GM08714 (cell line): Measurements from ENCODE around the gene EHBP1L1.

Experiments
- H3K4me3 ChIP-seq: fragments of 200-500 bp; sonication (Bioruptor generic); 2 replicates; pipeline ENCODE4 v1.5.1; 2014; ENCODE audit warnings: mild to moderate bottlenecking, low read length, inconsistent platforms
- ZNF274 ChIP-seq: IDR thresholded peaks from 2 replicates; pipeline ENCODE4 v1.6.1; 2012; ENCODE audit warnings: mild to moderate bottlenecking, low read depth, low read length

EHBP1L1 gene

DNA sequence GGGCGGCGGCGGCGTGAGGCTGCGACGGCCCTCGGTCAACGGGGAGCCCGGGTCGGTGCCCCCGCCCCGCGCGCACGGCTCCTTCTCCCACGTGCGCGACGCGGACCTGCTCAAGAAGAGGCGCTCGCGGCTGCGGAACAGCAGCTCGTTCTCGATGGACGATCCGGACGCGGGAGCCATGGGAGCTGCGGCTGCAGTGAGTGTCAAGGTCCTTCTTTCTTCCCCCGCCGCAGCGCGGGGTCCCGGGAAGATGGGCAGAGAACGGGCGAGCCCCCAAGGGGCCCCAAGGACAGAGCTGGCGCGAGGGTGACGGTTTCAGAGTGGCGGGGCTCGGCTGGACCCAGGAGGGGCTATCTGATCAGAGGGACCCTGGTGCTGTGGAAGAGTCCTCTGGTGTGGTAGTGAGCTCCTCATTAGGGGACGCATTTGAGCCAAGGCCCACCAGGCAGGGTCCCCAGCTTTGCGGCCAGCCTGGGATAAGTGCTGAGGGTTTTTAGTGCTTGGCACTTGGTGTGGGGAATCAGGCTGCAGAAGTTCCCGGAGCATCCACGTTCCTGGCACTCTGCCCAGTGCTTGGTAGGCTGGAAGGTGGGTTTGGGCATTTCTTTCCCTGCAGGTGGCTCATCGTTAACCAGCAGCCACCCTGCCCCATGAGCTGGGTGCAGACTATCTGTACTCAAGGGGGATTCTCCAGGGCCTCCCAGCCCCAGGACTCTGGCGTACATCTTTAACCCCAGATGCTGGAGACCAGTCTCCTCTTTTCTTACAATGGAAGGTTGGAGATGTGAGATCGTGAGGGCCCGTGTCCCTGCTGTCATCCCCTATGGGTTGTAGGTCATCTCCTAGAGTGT is 9.8 kb downstream of the EHBP1L1 start:
- TF ChIP-seq ZNF274: no peak
- H3K4me3 ChIP-seq: no peak overlapping the region

- TF ChIP-seq ZNF274: no peak
- no peak overlapping the region for H3K4me3 ChIP-seq
Measured at GRCh38 chr11:65586247-65586630, 10.4 kb downstream of the EHBP1L1 start.

- no peak for TF ChIP-seq ZNF274
- H3K4me3 ChIP-seq: no peak overlapping the region
Measured at GRCh38 chr11:65586676-65587075, 10.8 kb downstream of the EHBP1L1 start.

DNA sequence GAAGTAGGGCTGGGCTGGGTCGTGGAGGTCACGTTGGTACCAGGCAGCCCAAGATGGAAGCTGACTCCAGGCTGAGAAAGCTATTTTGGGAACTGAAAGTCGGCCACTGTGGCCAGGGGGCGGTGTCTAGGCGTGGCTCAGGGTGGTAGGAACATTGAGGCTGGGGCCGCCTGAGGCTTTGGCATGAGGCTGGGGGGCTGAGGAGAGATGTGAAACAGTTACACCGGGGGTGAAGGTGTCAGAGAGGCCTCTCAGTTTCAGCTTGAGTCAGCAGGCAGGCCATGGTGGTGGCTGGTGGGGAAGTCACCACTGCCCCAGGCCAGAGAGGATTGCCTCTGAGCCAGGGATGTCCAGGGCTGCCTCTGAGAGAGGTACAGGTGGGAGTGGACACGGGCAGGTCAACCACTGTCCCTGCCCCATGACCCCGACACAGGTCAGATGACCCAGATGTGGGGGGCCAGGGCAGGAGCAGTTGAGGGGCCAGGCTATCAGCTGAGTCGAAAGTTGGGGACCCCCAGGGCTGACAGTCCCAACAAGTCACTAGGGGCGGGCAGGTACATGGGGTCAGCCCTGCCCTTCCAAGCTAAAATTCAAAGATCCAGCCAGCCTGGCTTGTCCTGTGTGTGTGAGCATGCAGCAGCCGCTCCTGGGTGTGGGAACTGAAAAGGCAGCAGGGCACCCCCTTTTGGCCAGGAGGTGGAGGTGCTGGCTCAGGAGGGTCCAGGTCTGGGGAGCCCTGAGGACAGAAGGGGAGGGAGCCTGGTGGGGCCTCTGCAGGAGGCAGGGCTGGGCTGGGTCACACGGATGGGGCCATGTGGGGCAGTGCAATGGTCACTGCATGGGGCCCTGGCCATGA is 12.6 kb downstream of the EHBP1L1 start:
- no peak for TF ChIP-seq ZNF274
- H3K4me3 ChIP-seq: peak overlapping the region; percentile 14; the same call in 1 of the 2 replicates

DNA sequence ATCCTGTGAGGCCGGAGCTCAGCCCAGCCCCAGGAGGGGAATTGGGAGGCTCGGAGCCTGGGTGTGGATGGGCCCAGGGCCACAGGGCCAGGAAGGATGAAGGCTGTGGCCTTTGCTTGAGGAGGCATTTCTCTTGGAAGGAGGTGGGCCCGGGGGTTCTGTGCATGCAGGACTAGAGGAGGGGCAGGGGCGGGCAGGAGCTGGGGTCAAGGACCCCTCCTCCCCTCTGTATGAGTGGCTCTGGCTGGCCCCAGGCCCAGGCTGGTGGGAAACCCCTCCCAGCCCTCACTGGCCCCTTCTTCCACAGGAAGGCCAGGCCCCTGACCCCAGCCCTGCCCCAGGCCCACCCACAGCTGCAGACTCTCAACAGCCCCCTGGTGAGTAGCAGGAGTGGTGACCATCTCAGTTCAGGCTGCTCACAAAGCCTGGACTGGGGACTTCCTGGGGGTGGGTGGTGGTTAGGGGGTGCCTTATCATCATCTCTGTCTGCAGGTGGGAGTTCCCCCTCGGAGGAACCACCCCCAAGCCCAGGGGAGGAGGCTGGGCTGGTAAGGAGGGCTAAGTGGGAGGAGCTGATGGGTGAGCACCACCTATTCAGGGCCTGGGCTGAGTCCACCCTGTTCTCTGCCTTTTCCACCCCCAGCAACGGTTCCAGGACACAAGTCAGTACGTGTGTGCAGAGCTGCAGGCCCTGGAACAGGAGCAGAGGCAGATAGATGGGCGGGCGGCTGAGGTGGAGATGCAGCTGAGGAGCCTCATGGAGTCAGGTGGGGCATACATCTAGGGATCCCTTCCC is 13.8 kb downstream of the EHBP1L1 start:
- no peak for TF ChIP-seq ZNF274
- H3K4me3 ChIP-seq: no peak overlapping the region

- H3K4me3 ChIP-seq: no peak overlapping the region
- TF ChIP-seq ZNF274: no peak
Measured at GRCh38 chr11:65590240-65590738, 14.4 kb downstream of the EHBP1L1 start.

DNA sequence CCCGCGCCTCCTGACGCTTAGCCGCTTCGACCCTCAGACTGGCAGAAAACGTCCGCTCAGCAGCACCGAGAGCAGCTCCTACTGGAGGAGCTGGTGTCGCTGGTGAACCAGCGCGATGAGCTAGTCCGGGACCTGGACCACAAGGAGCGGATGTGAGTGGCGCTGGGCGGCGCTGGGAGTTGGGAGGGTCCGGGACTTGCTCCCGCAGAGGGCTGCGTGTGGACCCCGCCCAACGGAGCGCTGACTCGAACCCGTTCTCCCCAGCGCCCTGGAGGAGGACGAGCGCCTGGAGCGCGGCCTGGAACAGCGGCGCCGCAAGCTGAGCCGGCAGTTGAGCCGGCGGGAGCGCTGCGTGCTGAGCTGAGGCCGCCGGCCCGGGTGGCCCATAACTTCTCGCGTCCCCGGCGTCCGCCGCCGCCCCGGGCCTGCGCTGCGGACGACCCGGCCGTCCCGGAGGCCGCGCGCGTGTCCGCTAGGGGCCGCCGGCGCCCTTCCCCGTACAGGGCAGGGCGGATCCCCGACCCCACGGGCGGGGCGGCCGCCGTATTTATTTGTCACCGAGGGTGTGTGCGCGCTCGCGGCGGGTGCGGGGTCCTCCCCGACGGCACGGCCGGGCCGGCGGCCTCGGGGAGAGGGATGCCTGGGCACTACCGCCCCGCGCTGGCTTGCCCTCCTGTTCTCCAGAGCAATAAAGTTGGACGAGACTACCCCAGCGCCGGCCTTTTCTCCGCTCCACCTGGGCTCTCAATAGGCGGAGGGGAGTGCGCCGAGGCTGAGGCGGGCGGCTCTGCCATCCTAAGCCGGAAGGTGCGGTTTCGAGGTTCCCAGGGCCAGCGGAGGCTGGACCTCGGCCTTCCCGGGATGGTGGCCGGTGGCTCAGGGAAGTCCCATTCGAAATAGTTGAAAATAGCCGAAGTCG is 16.3 kb downstream of the EHBP1L1 start:
- no peak for TF ChIP-seq ZNF274
- no peak overlapping the region for H3K4me3 ChIP-seq

DNA sequence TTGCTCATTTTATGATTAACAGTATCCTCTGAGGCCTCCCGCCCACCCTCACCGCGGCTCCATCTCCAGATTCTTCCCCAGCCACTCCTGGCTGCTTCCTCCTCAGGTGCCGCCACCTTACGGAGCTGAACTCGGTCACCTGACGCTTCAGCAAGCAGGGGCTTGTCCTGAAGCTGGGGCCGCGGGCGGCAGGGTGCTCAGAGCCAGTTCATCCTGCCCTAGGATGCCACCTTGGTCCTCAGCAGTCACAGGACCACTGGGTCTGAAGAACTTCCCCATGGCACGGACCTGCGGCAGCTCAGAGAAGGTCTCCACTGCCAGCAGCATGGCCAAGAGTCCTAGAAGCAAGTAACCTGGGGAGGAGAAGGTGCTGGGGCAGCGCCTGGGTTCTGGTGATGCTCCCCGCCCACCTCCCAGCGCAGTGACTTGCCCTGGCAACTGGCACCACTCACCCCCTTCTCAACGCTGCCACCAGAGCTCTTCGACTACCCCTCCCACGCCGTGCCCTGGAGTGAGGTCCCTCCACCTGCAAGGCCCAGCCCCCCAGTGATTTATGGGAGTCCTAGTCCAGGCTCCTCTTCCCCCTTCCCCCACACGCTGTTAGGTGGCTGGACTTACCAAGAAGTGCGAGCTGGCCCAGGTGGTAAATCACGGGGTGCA is 17.1 kb downstream of the EHBP1L1 start:
- TF ChIP-seq ZNF274: no peak
- no peak overlapping the region for H3K4me3 ChIP-seq

GRCh38 chr11:65593518-65594414 is 17.9 kb downstream of the EHBP1L1 start:
- TF ChIP-seq ZNF274: no peak
- no peak overlapping the region for H3K4me3 ChIP-seq

DNA sequence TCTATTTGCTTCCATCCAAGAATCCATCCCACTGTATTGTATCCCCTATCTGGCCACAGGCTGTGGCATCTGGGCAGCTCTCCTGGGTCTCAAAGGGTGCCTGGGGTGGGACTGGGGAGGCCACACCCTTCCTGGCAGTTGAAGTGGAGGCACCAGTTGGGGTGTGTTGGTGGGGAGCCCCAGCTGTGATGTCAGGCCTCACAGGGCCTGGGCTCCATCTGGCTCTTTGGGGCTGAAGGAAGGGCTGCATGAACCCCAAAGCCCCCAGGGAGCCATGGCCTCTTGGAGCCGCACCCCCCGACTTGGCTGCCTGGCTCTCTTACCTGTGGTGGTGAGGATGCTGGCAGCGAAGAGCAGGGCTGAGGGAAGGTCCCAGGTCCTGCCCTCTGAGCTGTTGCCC is 19.3 kb downstream of the EHBP1L1 start:
- TF ChIP-seq ZNF274: no peak
- H3K4me3 ChIP-seq: no peak overlapping the region

GRCh38 chr11:65595543-65596281 is 19.9 kb downstream of the EHBP1L1 start, which contains the start of gene KCNK7:
Gene KCNK7, minus strand, starts transcription at chr11:65595800. Its CDS starts 28 bp downstream, at chr11:65595772.
- no peak for TF ChIP-seq ZNF274
- H3K4me3 ChIP-seq: no peak within 1 kb of the TSS
